ENCODE data around the gene NGRN. TPM values are rescaled to one million over a fixed set of nuclear protein-coding genes. Genes with fewer than 3 reads are reported as not detected.

Gene NGRN
- total and polyA plus RNA-seq, 2 experiments from 2014 or later = 99.5 to 122 TPM

GRCh38 chr15:90240856-90241255, 24.6 kb upstream of the NGRN start:
- Histone ChIP-seq H3K4me3 (no peak overlapping the region), H3K4me1 (ENCODE audit: insufficient read depth) (no peaks in the 10 kb centered on the region), H3K79me2 (ENCODE audit: insufficient read depth) (no peaks in the 10 kb centered on the region), H3F3A (ENCODE audit: insufficient read depth) (no peaks in the 10 kb centered on the region), H2AFZ (no peak overlapping the region), H3K36me3 (ENCODE audit: low read depth) (no peaks in the 10 kb centered on the region), H4K20me1 (ENCODE audit: insufficient read depth) (no peaks in the 10 kb centered on the region), H3K9me2 (ENCODE audit: insufficient read depth) (no peaks in the 10 kb centered on the region), H3K9me3 (ENCODE audit: low read depth) (no peaks in the 10 kb centered on the region), H3K27me3 (replicated peaks; ENCODE audit: insufficient read depth) (no peaks in the 10 kb centered on the region), H3K9ac (no peak overlapping the region), H3K27ac (no peak overlapping the region), H3K4me2 (ENCODE audit: unreplicated experiment) (no peak overlapping the region)
- WGBS, 2 experiments (ENCODE audit: low coverage in 1 of 2, low lambda C conversion rate in 2 of 2, missing lambda C conversion rate in 2 of 2) = 90 to 96% methylated on average over 8 of the region's 8 CpGs
- TF ChIP-seq EZH2 (IDR thresholded peaks at IDR 0.05; ENCODE audit: insufficient read depth, poor library complexity, severe bottlenecking) (no peak), EZH2phosphoT487 (IDR thresholded peaks at IDR 0.05; ENCODE audit: insufficient read depth, low read depth) (no peak)
- in situ Hi-C loops (cut with MboI) = no loop called here
- no peak for DNase-seq

GRCh38 chr15:90241343-90242192, 23.9 kb upstream of the NGRN start:
- no peak overlapping the region for H3K27ac ChIP-seq
- H4K20me1 ChIP-seq (ENCODE audit: insufficient read depth) = no peaks in the 10 kb centered on the region
- H3K9me2 ChIP-seq (ENCODE audit: insufficient read depth) = no peaks in the 10 kb centered on the region
- H3K4me2 ChIP-seq (ENCODE audit: unreplicated experiment) = no peak overlapping the region
- H3K36me3 ChIP-seq (ENCODE audit: low read depth) = no peaks in the 10 kb centered on the region
- no peak for DNase-seq
- no peaks in the 10 kb centered on the region for H3K79me2 ChIP-seq (ENCODE audit: insufficient read depth)
- in situ Hi-C loops (cut with MboI) = no loop called here
- H3K9me3 ChIP-seq (ENCODE audit: low read depth) = no peaks in the 10 kb centered on the region
- H3K4me3 ChIP-seq = no peak overlapping the region
- no peaks in the 10 kb centered on the region for H3K27me3 ChIP-seq (replicated peaks; ENCODE audit: insufficient read depth)
- H2AFZ ChIP-seq = no peak overlapping the region
- TF ChIP-seq EZH2phosphoT487 (IDR thresholded peaks at IDR 0.05; ENCODE audit: insufficient read depth, low read depth) = no peak
- TF ChIP-seq EZH2 (IDR thresholded peaks at IDR 0.05; ENCODE audit: insufficient read depth, poor library complexity, severe bottlenecking) = no peak
- H3K4me1 ChIP-seq (ENCODE audit: insufficient read depth) = no peaks in the 10 kb centered on the region
- no peaks in the 10 kb centered on the region for H3F3A ChIP-seq (ENCODE audit: insufficient read depth)
- H3K9ac ChIP-seq = no peak overlapping the region
- 84 to 87% methylated on average over 22 of the region's 22 CpGs for WGBS, 2 experiments (ENCODE audit: low coverage in 1 of 2, low lambda C conversion rate in 2 of 2, missing lambda C conversion rate in 2 of 2)

GRCh38 chr15:90243943-90244639, 21.4 kb upstream of the NGRN start:
- no peaks in the 10 kb centered on the region for H3K79me2 ChIP-seq (ENCODE audit: insufficient read depth)
- no peak overlapping the region for H3K4me3 ChIP-seq
- in situ Hi-C loops (cut with MboI) = no loop called here
- H3K4me1 ChIP-seq (ENCODE audit: insufficient read depth) = no peaks in the 10 kb centered on the region
- H3K9ac ChIP-seq = no peak overlapping the region
- peaks cover 10% of the 10 kb centered on the region; the same call in 1 of the 2 replicates for H3F3A ChIP-seq (ENCODE audit: insufficient read depth)
- H3K9me3 ChIP-seq (ENCODE audit: low read depth) = no peaks in the 10 kb centered on the region
- no peaks in the 10 kb centered on the region for H3K36me3 ChIP-seq (ENCODE audit: low read depth)
- no peaks in the 10 kb centered on the region for H4K20me1 ChIP-seq (ENCODE audit: insufficient read depth)
- TF ChIP-seq EZH2 (IDR thresholded peaks at IDR 0.05; ENCODE audit: insufficient read depth, poor library complexity, severe bottlenecking) (no peak), EZH2phosphoT487 (IDR thresholded peaks at IDR 0.05; ENCODE audit: insufficient read depth, low read depth) (no peak)
- WGBS, 2 experiments (ENCODE audit: low coverage in 1 of 2, low lambda C conversion rate in 2 of 2, missing lambda C conversion rate in 2 of 2) = 86 to 87% methylated on average over 10 of the region's 10 CpGs
- no peak overlapping the region for H2AFZ ChIP-seq
- H3K9me2 ChIP-seq (ENCODE audit: insufficient read depth) = no peaks in the 10 kb centered on the region
- no peaks in the 10 kb centered on the region for H3K27me3 ChIP-seq (replicated peaks; ENCODE audit: insufficient read depth)
- DNase-seq = no peak
- no peak overlapping the region for H3K27ac ChIP-seq
- no peak overlapping the region for H3K4me2 ChIP-seq (ENCODE audit: unreplicated experiment)

DNA sequence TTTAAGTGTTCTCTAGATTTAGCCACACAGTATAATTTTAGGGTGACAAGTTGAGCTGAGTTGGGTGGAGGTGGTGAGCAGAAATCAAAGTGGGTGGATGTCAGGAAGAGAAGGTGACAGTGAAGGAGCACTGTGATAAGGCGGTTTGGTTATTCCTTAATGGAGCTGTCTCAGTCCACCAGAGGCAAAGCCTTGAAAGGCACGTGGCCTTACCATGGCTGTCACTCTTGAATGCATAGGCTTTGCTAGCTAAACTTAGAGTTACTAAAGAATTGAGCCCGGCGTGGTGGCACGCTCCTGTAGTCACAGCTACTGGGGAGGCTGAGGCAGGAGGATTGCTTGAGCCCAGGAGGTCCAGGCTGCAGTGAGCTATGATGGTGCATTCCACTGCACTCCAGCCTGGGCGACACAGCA, 16.7 kb upstream of the NGRN start:
- H2AFZ ChIP-seq = peak overlapping the region; percentile 90
- WGBS, 2 experiments (ENCODE audit: low coverage in 1 of 2, low lambda C conversion rate in 2 of 2, missing lambda C conversion rate in 2 of 2) = 68 to 77% methylated on average over 5 to 6 of the region's 6 CpGs
- H4K20me1 ChIP-seq (ENCODE audit: insufficient read depth) = no peaks in the 10 kb centered on the region
- H3K79me2 ChIP-seq (ENCODE audit: insufficient read depth) = no peaks in the 10 kb centered on the region
- peaks cover 10% of the 10 kb centered on the region; the same call in 1 of the 2 replicates for H3F3A ChIP-seq (ENCODE audit: insufficient read depth)
- H3K9me2 ChIP-seq (ENCODE audit: insufficient read depth) = no peaks in the 10 kb centered on the region
- no peaks in the 10 kb centered on the region for H3K9me3 ChIP-seq (ENCODE audit: low read depth)
- TF ChIP-seq EZH2 (IDR thresholded peaks at IDR 0.05; ENCODE audit: insufficient read depth, poor library complexity, severe bottlenecking) (no peak), EZH2phosphoT487 (IDR thresholded peaks at IDR 0.05; ENCODE audit: insufficient read depth, low read depth) (no peak)
- peak overlapping the region; percentile 81 for H3K4me3 ChIP-seq
- H3K36me3 ChIP-seq (ENCODE audit: low read depth) = no peaks in the 10 kb centered on the region
- no peak for DNase-seq
- in situ Hi-C loops (cut with MboI) = no loop called here
- H3K4me1 ChIP-seq (ENCODE audit: insufficient read depth) = no peaks in the 10 kb centered on the region
- no peaks in the 10 kb centered on the region for H3K27me3 ChIP-seq (replicated peaks; ENCODE audit: insufficient read depth)
- no peak overlapping the region for H3K9ac ChIP-seq
- no peak overlapping the region for H3K27ac ChIP-seq
- H3K4me2 ChIP-seq (ENCODE audit: unreplicated experiment) = peak overlapping the region; percentile 81
